Activated B cell treated with CpG ODN at 0.5 μM for 24 hours (primary cell): ENCODE results near the gene SLC44A1. TPM values are rescaled to one million over a fixed set of nuclear protein-coding genes. Genes with fewer than 3 reads are reported as not detected.

Experiments
- ATAC-seq: fragments of 200-7000 bp; cut with Tn5 transposase; one replicate; pipeline ENCODE4 v1.10.0; 2021; ENCODE audit warnings: low read depth, mild to moderate bottlenecking, moderate library complexity
- CTCF ChIA-PET: fragments of 350-600 bp; sonication (Branson Sonifier 250); formaldehyde crosslinking; loops from one replicate; lab custom pipeline; 2021; ENCODE audit warnings: antibody characterized with exemption; lab: Charles Lee
- POLR2A ChIA-PET: fragments of 350-600 bp; sonication (Branson Sonifier 250); formaldehyde crosslinking; loops from one replicate; lab custom pipeline; 2021; ENCODE audit warnings: antibody characterized with exemption; lab: Charles Lee
- DNase-seq: peaks from one replicate; pipeline ENCODE4 v3.0.0; 2022
- H3K27ac Mint-ChIP-seq: one replicate; pipeline ENCODE4 v1.8.0; 2020; ENCODE audit warnings: mixed read lengths
- H3K27me3 Mint-ChIP-seq: one replicate; pipeline ENCODE4 v1.8.0; 2021; ENCODE audit warnings: mixed read lengths
- H3K36me3 Mint-ChIP-seq: one replicate; pipeline ENCODE4 v1.8.0; 2021; ENCODE audit warnings: low read depth, mixed read lengths
- H3K4me1 Mint-ChIP-seq: one replicate; pipeline ENCODE4 v1.8.0; 2021; ENCODE audit warnings: mixed read lengths
- H3K4me3 Mint-ChIP-seq: one replicate; pipeline ENCODE4 v1.8.0; 2020; ENCODE audit warnings: mild to moderate bottlenecking, mixed read lengths
- H3K9me3 Mint-ChIP-seq: one replicate; pipeline ENCODE4 v1.8.0; 2020; ENCODE audit warnings: mixed read lengths
- intact Hi-C: fragments of 100-400 bp; cut with micrococcal nuclease; formaldehyde crosslinking; loops from one replicate; pipeline ENCODE4 v1.15.1; 2024
- total RNA-seq: library from RNA; stranded (reverse); gene quantifications from 2 replicates; pipeline ENCODE4 v1.2.3, GENCODE V29; 2022
- TF ChIP-seq, protein P1 (sequence below): fragments of 200-600 bp; IDR thresholded peaks from one replicate; pipeline ENCODE4 v1.8.0; 2022; ENCODE audit warnings: antibody characterized with exemption, mild to moderate bottlenecking

Gene SLC44A1
- total RNA-seq, 1 donor from 2014 or later = 10.1 TPM

GRCh38 chr9:105299190-105299854 lies 54.9 kb downstream of the SLC44A1 start:
- peaks cover 21% of the 10 kb centered on the region for H3K36me3 Mint-ChIP-seq
- no peak for ATAC-seq
- ChIA-PET CTCF (no interaction called here), POLR2A (no interaction called here)
- no peak for DNase-seq
- H3K27ac Mint-ChIP-seq = no peak overlapping the region
- intact Hi-C loops = no loop called here
- TF ChIP-seq, protein P1, sequence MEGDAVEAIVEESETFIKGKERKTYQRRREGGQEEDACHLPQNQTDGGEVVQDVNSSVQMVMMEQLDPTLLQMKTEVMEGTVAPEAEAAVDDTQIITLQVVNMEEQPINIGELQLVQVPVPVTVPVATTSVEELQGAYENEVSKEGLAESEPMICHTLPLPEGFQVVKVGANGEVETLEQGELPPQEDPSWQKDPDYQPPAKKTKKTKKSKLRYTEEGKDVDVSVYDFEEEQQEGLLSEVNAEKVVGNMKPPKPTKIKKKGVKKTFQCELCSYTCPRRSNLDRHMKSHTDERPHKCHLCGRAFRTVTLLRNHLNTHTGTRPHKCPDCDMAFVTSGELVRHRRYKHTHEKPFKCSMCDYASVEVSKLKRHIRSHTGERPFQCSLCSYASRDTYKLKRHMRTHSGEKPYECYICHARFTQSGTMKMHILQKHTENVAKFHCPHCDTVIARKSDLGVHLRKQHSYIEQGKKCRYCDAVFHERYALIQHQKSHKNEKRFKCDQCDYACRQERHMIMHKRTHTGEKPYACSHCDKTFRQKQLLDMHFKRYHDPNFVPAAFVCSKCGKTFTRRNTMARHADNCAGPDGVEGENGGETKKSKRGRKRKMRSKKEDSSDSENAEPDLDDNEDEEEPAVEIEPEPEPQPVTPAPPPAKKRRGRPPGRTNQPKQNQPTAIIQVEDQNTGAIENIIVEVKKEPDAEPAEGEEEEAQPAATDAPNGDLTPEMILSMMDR = no peak
- H3K9me3 Mint-ChIP-seq = no peaks in the 10 kb centered on the region
- H3K27me3 Mint-ChIP-seq = no peaks in the 10 kb centered on the region
- no peaks in the 10 kb centered on the region for H3K4me1 Mint-ChIP-seq
- H3K4me3 Mint-ChIP-seq = no peak overlapping the region

- ATAC-seq = no peak
These were observed 58.3 kb downstream of the SLC44A1 start for GRCh38 chr9:105302728-105303127.

DNA sequence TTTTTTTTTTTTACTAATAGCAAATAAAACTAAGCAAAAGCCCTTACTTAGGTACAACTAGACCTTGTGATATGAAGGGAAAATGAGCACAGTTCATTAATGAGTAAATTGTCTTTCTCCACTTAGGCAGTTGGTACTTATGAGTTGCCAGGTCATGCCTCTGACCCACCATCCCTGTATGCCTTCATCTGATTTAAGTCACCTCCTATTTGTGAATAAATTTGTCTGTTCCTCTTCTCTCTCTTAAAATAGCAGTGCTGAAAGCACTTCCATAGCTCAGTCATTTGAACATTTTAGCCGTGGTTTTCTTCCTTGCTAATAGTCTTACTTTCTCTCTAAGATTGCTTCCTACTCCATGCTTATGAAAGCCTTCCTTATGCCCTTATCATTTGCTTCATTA lies 61.4 kb downstream of the SLC44A1 start:
- Mint-ChIP-seq H3K4me1 (peaks cover 20% of the 10 kb centered on the region), H3K4me3 (no peak overlapping the region), H3K36me3 (peaks cover 9% of the 10 kb centered on the region), H3K27ac (no peak overlapping the region), H3K27me3 (no peaks in the 10 kb centered on the region), H3K9me3 (no peaks in the 10 kb centered on the region)
- TF ChIP-seq, protein P1 = no peak
- intact Hi-C loops = no loop called here
- ATAC-seq = no peak
- CTCF ChIA-PET = no interaction called here
- DNase-seq = no peak
- POLR2A ChIA-PET = no interaction called here

More at GRCh38 chr9:105302728-105303127, 58.3 kb downstream of the SLC44A1 start:
- Mint-ChIP-seq H3K4me1 (peaks cover 7% of the 10 kb centered on the region), H3K4me3 (no peak overlapping the region), H3K9me3 (no peaks in the 10 kb centered on the region), H3K27me3 (no peaks in the 10 kb centered on the region), H3K36me3 (peaks cover 22% of the 10 kb centered on the region), H3K27ac (no peak overlapping the region)
- ChIA-PET POLR2A (no interaction called here), CTCF (no interaction called here)
- TF ChIP-seq, protein P1 = no peak
- no peak for DNase-seq
- intact Hi-C loops = no loop called here

GRCh38 chr9:105306351-105307140 lies 62.1 kb downstream of the SLC44A1 start:
- Mint-ChIP-seq H3K36me3 (peaks cover 9% of the 10 kb centered on the region), H3K27me3 (no peaks in the 10 kb centered on the region), H3K27ac (no peak overlapping the region), H3K4me3 (no peak overlapping the region), H3K9me3 (no peaks in the 10 kb centered on the region), H3K4me1 (peaks cover 20% of the 10 kb centered on the region)
- TF ChIP-seq, protein P1 = no peak
- ChIA-PET POLR2A (no interaction called here), CTCF (no interaction called here)
- ATAC-seq = no peak
- intact Hi-C loops = no loop called here
- DNase-seq = no peak

DNA sequence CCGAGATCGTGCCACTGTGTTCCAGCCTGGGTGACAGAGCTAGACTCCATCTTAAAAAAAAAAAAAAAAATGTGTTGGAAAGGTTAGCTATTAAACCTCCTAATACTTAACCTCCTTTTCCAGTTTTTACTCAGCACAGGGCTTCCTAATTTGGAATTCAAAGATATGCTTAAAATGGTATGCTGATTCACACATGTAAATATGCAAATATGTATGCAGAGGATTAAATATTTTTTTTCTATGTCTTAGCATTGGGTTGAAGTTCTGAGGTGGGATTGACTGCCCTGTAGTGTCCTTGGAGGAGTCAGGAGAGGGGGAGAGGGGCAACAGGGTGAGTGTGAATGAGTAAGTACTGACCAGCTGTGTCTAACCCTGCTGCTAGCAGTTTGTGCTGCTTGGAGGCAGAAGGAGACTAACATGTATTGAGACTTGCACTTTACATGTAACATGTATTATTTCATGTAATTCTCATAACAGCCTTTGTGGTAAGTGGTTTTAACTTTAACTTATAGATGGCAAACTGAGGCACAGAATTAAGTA lies 63.2 kb downstream of the SLC44A1 start:
- no peak overlapping the region for H3K27ac Mint-ChIP-seq
- CTCF ChIA-PET = no interaction called here
- intact Hi-C loops = no loop called here

More for the DNA sequence above, 63.2 kb downstream of the SLC44A1 start:
- ATAC-seq (no peak), DNase-seq (no peak)
- Mint-ChIP-seq H3K36me3 (peaks cover 9% of the 10 kb centered on the region), H3K4me3 (no peak overlapping the region), H3K27me3 (no peaks in the 10 kb centered on the region), H3K4me1 (peaks cover 20% of the 10 kb centered on the region), H3K9me3 (no peaks in the 10 kb centered on the region)
- POLR2A ChIA-PET = interaction anchor here (1.3 kb wide), 1 partner anchor 63 kb away, joined by 3 read pairs; no protein-coding TSS in a partner anchor
- TF ChIP-seq, protein P1 = no peak
